COR-L47 (cell line): ENCODE data around the gene FH.

ENCODE experiments used
- DNase-seq: peaks from one replicate; lab custom pipeline; 2025; lab: John Stamatoyannopoulos, UW

The FH gene

GRCh38 chr1:241519308-241520079, at the start of gene FH:
Gene FH (minus strand): TSS chr1:241519755. CDS start chr1:241519722, 33 bp downstream.
- DNase-seq: peak; percentile 98

- no peak for DNase-seq
These were observed 41.3 kb upstream of the FH start for GRCh38 chr1:241560849-241561187.

GRCh38 chr1:241560146-241560848, 40.7 kb upstream of the FH start:
- no peak for DNase-seq

- DNase-seq: no peak
These were observed 38.1 kb upstream of the FH start for GRCh38 chr1:241557551-241558193.

GRCh38 chr1:241557031-241557430, 37.5 kb upstream of the FH start:
- no peak for DNase-seq

GRCh38 chr1:241555526-241555925, 36.0 kb upstream of the FH start:
- no peak for DNase-seq

- no peak for DNase-seq
These were observed 34.5 kb upstream of the FH start for GRCh38 chr1:241553886-241554592.

GRCh38 chr1:241551759-241552638, 32.4 kb upstream of the FH start:
- DNase-seq: no peak

GRCh38 chr1:241550318-241550717, 30.8 kb upstream of the FH start:
- DNase-seq: no peak

GRCh38 chr1:241548008-241548407, 28.5 kb upstream of the FH start:
- DNase-seq: no peak

- DNase-seq: no peak
These were observed 22.8 kb upstream of the FH start for GRCh38 chr1:241542199-241542907.

GRCh38 chr1:241536969-241537368, 17.4 kb upstream of the FH start:
- DNase-seq: no peak

- DNase-seq: no peak
These were observed 16.7 kb upstream of the FH start for GRCh38 chr1:241536304-241536703.

GRCh38 chr1:241533326-241534115, 14.0 kb upstream of the FH start:
- DNase-seq: no peak

GRCh38 chr1:241532864-241533263, 13.3 kb upstream of the FH start:
- no peak for DNase-seq

GRCh38 chr1:241532162-241532531, 12.6 kb upstream of the FH start, which contains the start of gene KMO:
Gene KMO (plus strand): TSS chr1:241532378. CDS start chr1:241532445, 67 bp downstream.
- no peak for DNase-seq

GRCh38 chr1:241531195-241532161, 11.9 kb upstream of the FH start:
- DNase-seq: peak; percentile 58

- DNase-seq: no peak
These were observed 7.6 kb upstream of the FH start for GRCh38 chr1:241527146-241527545.

- no peak for DNase-seq
These were observed 5.5 kb upstream of the FH start for GRCh38 chr1:241525026-241525425.
